Kidney epithelial cell (primary cell): ENCODE measurements around the gene MX2. TPM values are rescaled to one million over a fixed set of nuclear protein-coding genes. Genes with fewer than 3 reads are reported as not detected.

Experiments
- DNase-seq: peaks from one replicate; pipeline ENCODE4 v3.0.0-alpha.2; 2010; ENCODE audit warnings: low read depth
- H3K27me3 ChIP-seq: 2 replicates; pipeline ENCODE4 v1.6.0; 2011; ENCODE audit warnings: low read length; ENCODE audit not compliant: control insufficient read depth, insufficient read depth
- H3K36me3 ChIP-seq: 2 replicates; pipeline ENCODE4 v1.5.1; 2011; ENCODE audit warnings: low read length; ENCODE audit not compliant: control insufficient read depth, insufficient read depth
- H3K4me3 ChIP-seq: 2 replicates; pipeline ENCODE4 v1.5.1; 2011; ENCODE audit warnings: low read depth, mild to moderate bottlenecking, control low read depth, low read length
- CTCF ChIP-seq: IDR thresholded peaks from 2 replicates; pipeline ENCODE4 v1.5.1; 2011; ENCODE audit warnings: mild to moderate bottlenecking, moderate library complexity, low read length, control low read depth, inconsistent platforms; ENCODE audit not compliant: insufficient read depth, poor library complexity, severe bottlenecking
- total RNA-seq: library from RNA; depleted of rRNA; stranded (reverse); fragments of >200 nt; gene quantifications from 2 replicates; pipeline ENCODE4 v1.2.3, GENCODE V29; 2015

Gene MX2
- total RNA-seq, 1 donor from 2014 or later, result 1.4 TPM

GRCh38 chr21:41433566-41433965 is 71.7 kb downstream of the MX2 start:
- H3K4me3 ChIP-seq, result no peak overlapping the region
- no peaks in the 10 kb centered on the region for H3K36me3 ChIP-seq
- DNase-seq, result no peak
- TF ChIP-seq CTCF, result no peak
- H3K27me3 ChIP-seq, result no peaks in the 10 kb centered on the region

GRCh38 chr21:41435706-41436105 is 73.9 kb downstream of the MX2 start:
- no peak for DNase-seq
- no peaks in the 10 kb centered on the region for H3K36me3 ChIP-seq
- H3K27me3 ChIP-seq, result no peaks in the 10 kb centered on the region
- no peak overlapping the region for H3K4me3 ChIP-seq
- no peak for TF ChIP-seq CTCF

GRCh38 chr21:41437729-41438128 is 75.9 kb downstream of the MX2 start:
- no peak for TF ChIP-seq CTCF
- Histone ChIP-seq H3K36me3 (no peaks in the 10 kb centered on the region), H3K4me3 (no peak overlapping the region), H3K27me3 (no peaks in the 10 kb centered on the region)
- DNase-seq, result no peak

- TF ChIP-seq CTCF, result no peak
- no peak overlapping the region for H3K4me3 ChIP-seq
- no peak for DNase-seq
- H3K27me3 ChIP-seq, result no peaks in the 10 kb centered on the region
- H3K36me3 ChIP-seq, result no peaks in the 10 kb centered on the region
Measured at GRCh38 chr21:41438425-41439113, 76.7 kb downstream of the MX2 start.

- no peak for TF ChIP-seq CTCF
- Histone ChIP-seq H3K27me3 (no peaks in the 10 kb centered on the region), H3K36me3 (no peaks in the 10 kb centered on the region), H3K4me3 (no peak overlapping the region)
- DNase-seq, result no peak
Measured at GRCh38 chr21:41439248-41439647, 77.4 kb downstream of the MX2 start.

- DNase-seq, result no peak
- no peaks in the 10 kb centered on the region for H3K27me3 ChIP-seq
- H3K4me3 ChIP-seq, result no peak overlapping the region
- no peak for TF ChIP-seq CTCF
- H3K36me3 ChIP-seq, result no peaks in the 10 kb centered on the region
Measured at GRCh38 chr21:41441546-41441945, 79.7 kb downstream of the MX2 start.
